Measurements from ENCODE around the gene TBC1D1.

TBC1D1 gene

DNA sequence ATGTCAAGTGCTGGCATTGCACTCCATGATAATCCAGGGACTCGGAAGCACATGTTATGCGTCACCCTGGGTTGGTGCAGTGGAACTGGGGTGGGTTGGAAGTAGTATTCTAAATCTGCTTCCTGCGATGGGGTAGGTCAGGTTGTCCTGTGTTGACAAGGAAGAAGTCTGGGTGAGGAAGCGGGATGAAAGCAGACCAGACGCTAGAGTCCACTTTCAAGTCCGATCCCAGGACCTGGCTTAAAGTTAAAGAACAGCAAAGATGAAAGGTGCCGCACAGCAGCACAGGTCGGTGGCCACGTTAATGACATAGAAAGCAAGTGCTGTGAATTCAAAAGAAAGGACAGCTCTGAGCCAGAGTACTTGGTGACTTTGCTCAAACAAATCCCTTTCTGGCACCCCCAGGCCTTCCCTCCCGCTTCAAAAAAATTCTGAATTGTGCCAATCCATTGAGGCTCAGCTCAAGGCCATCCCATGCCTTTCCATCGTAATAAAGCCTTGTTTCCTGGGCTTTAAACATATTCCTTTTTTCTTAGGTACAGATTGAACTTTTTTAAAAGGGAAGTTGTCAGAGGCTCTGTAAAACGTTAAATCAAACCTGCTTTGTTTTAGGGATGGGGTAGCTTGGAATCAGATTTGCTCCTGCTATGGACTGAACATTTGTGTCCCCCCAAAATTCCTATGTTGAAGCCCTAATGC is 187.1 kb downstream of the TBC1D1 start:
- TF ChIP-seq, protein P1, sequence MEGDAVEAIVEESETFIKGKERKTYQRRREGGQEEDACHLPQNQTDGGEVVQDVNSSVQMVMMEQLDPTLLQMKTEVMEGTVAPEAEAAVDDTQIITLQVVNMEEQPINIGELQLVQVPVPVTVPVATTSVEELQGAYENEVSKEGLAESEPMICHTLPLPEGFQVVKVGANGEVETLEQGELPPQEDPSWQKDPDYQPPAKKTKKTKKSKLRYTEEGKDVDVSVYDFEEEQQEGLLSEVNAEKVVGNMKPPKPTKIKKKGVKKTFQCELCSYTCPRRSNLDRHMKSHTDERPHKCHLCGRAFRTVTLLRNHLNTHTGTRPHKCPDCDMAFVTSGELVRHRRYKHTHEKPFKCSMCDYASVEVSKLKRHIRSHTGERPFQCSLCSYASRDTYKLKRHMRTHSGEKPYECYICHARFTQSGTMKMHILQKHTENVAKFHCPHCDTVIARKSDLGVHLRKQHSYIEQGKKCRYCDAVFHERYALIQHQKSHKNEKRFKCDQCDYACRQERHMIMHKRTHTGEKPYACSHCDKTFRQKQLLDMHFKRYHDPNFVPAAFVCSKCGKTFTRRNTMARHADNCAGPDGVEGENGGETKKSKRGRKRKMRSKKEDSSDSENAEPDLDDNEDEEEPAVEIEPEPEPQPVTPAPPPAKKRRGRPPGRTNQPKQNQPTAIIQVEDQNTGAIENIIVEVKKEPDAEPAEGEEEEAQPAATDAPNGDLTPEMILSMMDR (IDR thresholded peaks at IDR 0.05; ENCODE audit: insufficient read depth, low read depth, low read length, missing control alignments): no peak
- no peak for DNase-seq (ENCODE audit: low read depth)
- H3K4me3 ChIP-seq (ENCODE audit: low read length): no peak overlapping the region

DNA sequence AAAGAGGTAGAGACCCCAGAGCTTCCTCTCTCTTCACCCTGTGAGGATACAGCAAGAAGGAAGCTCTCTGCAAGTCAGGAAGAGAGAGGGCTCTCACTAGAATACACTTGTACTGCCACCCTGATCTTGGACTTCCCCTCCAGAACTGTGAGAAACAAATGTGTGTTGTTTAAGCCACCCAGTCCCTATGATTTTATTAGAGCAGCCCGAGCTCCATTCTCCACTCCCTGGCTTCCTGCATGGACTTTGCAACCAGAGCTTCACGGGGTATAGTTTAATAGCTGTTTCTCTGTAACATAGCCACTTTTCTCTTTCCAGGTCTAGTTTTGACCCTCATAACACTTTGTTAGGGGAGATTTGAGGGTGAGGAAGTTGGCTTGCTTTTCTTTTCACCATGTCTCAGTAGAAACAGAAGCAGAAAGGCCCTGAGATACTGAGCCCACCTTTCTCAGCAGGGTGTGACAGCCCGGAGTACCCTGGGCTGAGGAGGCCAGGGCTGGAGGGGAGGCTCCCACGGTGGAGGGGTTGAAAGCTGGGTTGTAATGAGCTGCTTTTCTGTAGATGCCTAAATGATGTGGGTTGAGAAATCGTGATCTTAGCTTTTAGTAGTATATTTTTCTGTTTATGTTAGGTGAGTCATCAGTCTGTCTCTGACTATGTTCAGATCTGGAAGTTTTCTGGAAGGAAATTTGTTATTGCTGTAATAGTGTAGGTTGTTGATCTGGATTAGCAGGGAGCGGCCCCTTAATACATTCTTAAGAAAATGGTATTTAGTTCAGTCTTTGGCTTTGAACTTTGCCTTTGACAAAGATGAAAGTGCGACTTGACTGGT is 187.9 kb downstream of the TBC1D1 start:
- TF ChIP-seq, protein P1 (IDR thresholded peaks at IDR 0.05; ENCODE audit: insufficient read depth, low read depth, low read length, missing control alignments): no peak
- DNase-seq (ENCODE audit: low read depth): peak; percentile 81
- H3K4me3 ChIP-seq (ENCODE audit: low read length): no peak overlapping the region

- no peak overlapping the region for H3K4me3 ChIP-seq (ENCODE audit: low read length)
- TF ChIP-seq, protein P1 (IDR thresholded peaks at IDR 0.05; ENCODE audit: insufficient read depth, low read depth, low read length, missing control alignments): no peak
- DNase-seq (ENCODE audit: low read depth): no peak
Observed at GRCh38 chr4:38080061-38080974, 189.4 kb downstream of the TBC1D1 start.

DNA sequence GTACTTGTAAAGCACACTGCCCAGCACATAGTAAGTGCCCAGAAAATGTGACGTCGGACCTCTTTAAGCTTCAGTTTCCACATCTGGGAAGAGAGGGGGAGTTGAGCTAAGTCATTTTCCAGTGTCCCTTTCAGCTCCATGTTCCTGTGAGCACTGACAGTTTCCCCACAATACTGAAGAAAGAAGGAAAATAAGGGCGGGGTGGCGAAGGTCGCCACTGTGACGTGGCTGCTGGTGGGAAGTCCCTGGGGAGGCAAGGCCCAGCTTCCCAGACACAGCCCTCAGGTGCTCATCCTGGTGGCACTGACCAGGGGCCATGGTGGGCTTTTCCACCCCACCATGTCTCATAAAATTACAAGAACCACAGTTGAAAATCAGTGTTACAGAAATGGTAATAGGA is 191.1 kb downstream of the TBC1D1 start:
- TF ChIP-seq, protein P1 (IDR thresholded peaks at IDR 0.05; ENCODE audit: insufficient read depth, low read depth, low read length, missing control alignments): no peak
- no peak overlapping the region for H3K4me3 ChIP-seq (ENCODE audit: low read length)
- no peak for DNase-seq (ENCODE audit: low read depth)

GRCh38 chr4:38082424-38083385 is 191.8 kb downstream of the TBC1D1 start:
- TF ChIP-seq, protein P1 (IDR thresholded peaks at IDR 0.05; ENCODE audit: insufficient read depth, low read depth, low read length, missing control alignments): no peak
- no peak overlapping the region for H3K4me3 ChIP-seq (ENCODE audit: low read length)
- no peak for DNase-seq (ENCODE audit: low read depth)
